ENCODE results near the gene RAPGEF2. TPM values are rescaled to one million over a fixed set of nuclear protein-coding genes. Genes with fewer than 3 reads are reported as not detected.

The RAPGEF2 gene
- total and polyA plus RNA-seq, 2 donors (not counting 1 experiment from before 2014, with no cell fraction given) = 10.9 to 45.8 TPM

DNA sequence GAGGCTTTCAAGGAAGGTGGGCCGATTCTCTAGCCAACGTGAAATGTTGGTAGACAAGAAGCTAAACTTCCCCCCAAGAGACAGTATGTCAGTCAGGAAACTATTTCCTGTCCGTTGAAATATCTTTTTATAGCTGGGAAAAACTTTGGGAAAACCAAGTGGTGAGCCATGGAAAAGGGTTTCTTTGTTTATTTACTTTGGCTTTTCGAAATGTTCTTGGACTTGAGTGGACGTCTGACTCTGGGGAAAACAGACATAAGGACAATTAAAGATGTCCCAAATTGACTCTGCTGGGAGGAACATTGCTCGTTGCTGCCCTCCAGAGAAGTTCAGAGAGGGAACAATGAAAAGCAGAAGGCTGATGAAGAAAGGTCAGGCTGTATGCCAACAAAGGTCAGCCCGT is 295.4 kb downstream of the RAPGEF2 start:
- no peak for TF ChIP-seq CTCF (IDR thresholded peaks at IDR 0.05)
- no peak for TF ChIP-seq EZH2 (IDR thresholded peaks at IDR 0.05; ENCODE audit: borderline replicate concordance, insufficient read depth, low read depth, low read length, poor library complexity, severe bottlenecking)
- Histone ChIP-seq H4K20me1 (ENCODE audit: control insufficient read depth, insufficient read depth, low read length, poor library complexity, severe bottlenecking) (no peaks in the 10 kb centered on the region), H3K4me3 (ENCODE audit: control extremely low read depth in 1 of 5, extremely low read depth in 1 of 5, insufficient read depth in 1 of 5, low read depth in 2 of 5, low read length in 4 of 5) (no peak overlapping the region), H3K79me2 (ENCODE audit: control insufficient read depth, insufficient read depth, low read length) (no peaks in the 10 kb centered on the region), H3K9me3 (ENCODE audit: control extremely low read depth in 1 of 3, control insufficient read depth in 2 of 3, insufficient read depth in 1 of 3, low read length in 2 of 3) (no peaks in the 10 kb centered on the region), H3K9ac (ENCODE audit: low read length) (no peak overlapping the region), H3K4me2 (replicated peaks; ENCODE audit: low read depth, low read length, poor library complexity, severe bottlenecking) (no peak overlapping the region), H3K4me1 (ENCODE audit: control insufficient read depth in 2 of 2, insufficient read depth in 2 of 2, low read length in 2 of 2) (peaks cover 0 to 3% of the 10 kb centered on the region in 2 donors), H3K27ac (ENCODE audit: low read length in 2 of 2) (no peak overlapping the region), H2AFZ (ENCODE audit: insufficient read depth, low read depth, low read length, poor library complexity, severe bottlenecking) (no peak overlapping the region), H3K36me3 (replicated peaks in 1 of 2; ENCODE audit: control extremely low read depth in 1 of 2, control insufficient read depth in 1 of 2, extremely low read depth in 1 of 2, insufficient read depth in 2 of 2, low read length in 1 of 2) (no peaks in the 10 kb centered on the region), H3K27me3 (replicated peaks in 1 of 4; ENCODE audit: control extremely low read depth in 1 of 4, control insufficient read depth in 3 of 4, insufficient read depth in 4 of 4, low read length in 3 of 4) (peaks cover 0 to 2% (median 0%) of the 10 kb centered on the region in 4 experiments)
- POLR2A ChIA-PET = no interaction called here
- CTCF ChIA-PET = no interaction called here
- DNase-seq = no peak
- Mint-ChIP-seq H3K4me1 (no peaks in the 10 kb centered on the region), H3K27me3 (peaks cover 10% of the 10 kb centered on the region), H3K9me3 (ENCODE audit: insufficient read depth) (no peaks in the 10 kb centered on the region), H3K27ac (no peak overlapping the region), H3K4me3 (no peak overlapping the region)
- no peak for ATAC-seq (ENCODE audit: low read depth)
- intact Hi-C loops (cut with micrococcal nuclease) = no loop called here
- 78% methylated on average over 4 of the region's 7 CpGs for WGBS (ENCODE audit: insufficient coverage)

- no peaks in the 10 kb centered on the region for H3K9me3 ChIP-seq (ENCODE audit: control extremely low read depth in 1 of 3, control insufficient read depth in 2 of 3, insufficient read depth in 1 of 3, low read length in 2 of 3)
- ChIA-PET CTCF (no interaction called here), POLR2A (no interaction called here)
- no peaks in the 10 kb centered on the region for H4K20me1 ChIP-seq (ENCODE audit: control insufficient read depth, insufficient read depth, low read length, poor library complexity, severe bottlenecking)
- Mint-ChIP-seq H3K27ac (no peak overlapping the region), H3K27me3 (peaks cover 10% of the 10 kb centered on the region), H3K4me1 (no peaks in the 10 kb centered on the region), H3K9me3 (ENCODE audit: insufficient read depth) (no peaks in the 10 kb centered on the region), H3K4me3 (no peak overlapping the region)
- WGBS (ENCODE audit: insufficient coverage) = 21% methylated on average over 9 of the region's 12 CpGs
- no peaks in the 10 kb centered on the region for H3K79me2 ChIP-seq (ENCODE audit: control insufficient read depth, insufficient read depth, low read length)
- H3K9ac ChIP-seq (ENCODE audit: low read length) = no peak overlapping the region
- no peak for ATAC-seq (ENCODE audit: low read depth)
- DNase-seq = no peak
- peaks cover 0 to 3% of the 10 kb centered on the region in 2 donors for H3K4me1 ChIP-seq (ENCODE audit: control insufficient read depth in 2 of 2, insufficient read depth in 2 of 2, low read length in 2 of 2)
- H3K36me3 ChIP-seq (replicated peaks in 1 of 2; ENCODE audit: control extremely low read depth in 1 of 2, control insufficient read depth in 1 of 2, extremely low read depth in 1 of 2, insufficient read depth in 2 of 2, low read length in 1 of 2) = no peaks in the 10 kb centered on the region
- H3K4me2 ChIP-seq (replicated peaks; ENCODE audit: low read depth, low read length, poor library complexity, severe bottlenecking) = no peak overlapping the region
- no peak for TF ChIP-seq EZH2 (IDR thresholded peaks at IDR 0.05; ENCODE audit: borderline replicate concordance, insufficient read depth, low read depth, low read length, poor library complexity, severe bottlenecking)
- H3K4me3 ChIP-seq (ENCODE audit: control extremely low read depth in 1 of 5, extremely low read depth in 1 of 5, insufficient read depth in 1 of 5, low read depth in 2 of 5, low read length in 4 of 5) = no peak overlapping the region
- H3K27ac ChIP-seq (ENCODE audit: low read length in 2 of 2) = no peak overlapping the region
- intact Hi-C loops (cut with micrococcal nuclease) = no loop called here
- H2AFZ ChIP-seq (ENCODE audit: insufficient read depth, low read depth, low read length, poor library complexity, severe bottlenecking) = peak overlapping the region; percentile 38
- peaks cover 0 to 2% (median 0%) of the 10 kb centered on the region in 4 experiments for H3K27me3 ChIP-seq (replicated peaks in 1 of 4; ENCODE audit: control extremely low read depth in 1 of 4, control insufficient read depth in 3 of 4, insufficient read depth in 4 of 4, low read length in 3 of 4)
Measured at GRCh38 chr4:159400558-159401225, 297.8 kb downstream of the RAPGEF2 start.

Measured in B cell (primary cell).